ENCODE data around the gene POLRMT. TPM values are rescaled to one million over a fixed set of nuclear protein-coding genes. Genes with fewer than 3 reads are reported as not detected.

The POLRMT gene
- total RNA-seq, 1 experiment from 2014 or later = 104 TPM

DNA sequence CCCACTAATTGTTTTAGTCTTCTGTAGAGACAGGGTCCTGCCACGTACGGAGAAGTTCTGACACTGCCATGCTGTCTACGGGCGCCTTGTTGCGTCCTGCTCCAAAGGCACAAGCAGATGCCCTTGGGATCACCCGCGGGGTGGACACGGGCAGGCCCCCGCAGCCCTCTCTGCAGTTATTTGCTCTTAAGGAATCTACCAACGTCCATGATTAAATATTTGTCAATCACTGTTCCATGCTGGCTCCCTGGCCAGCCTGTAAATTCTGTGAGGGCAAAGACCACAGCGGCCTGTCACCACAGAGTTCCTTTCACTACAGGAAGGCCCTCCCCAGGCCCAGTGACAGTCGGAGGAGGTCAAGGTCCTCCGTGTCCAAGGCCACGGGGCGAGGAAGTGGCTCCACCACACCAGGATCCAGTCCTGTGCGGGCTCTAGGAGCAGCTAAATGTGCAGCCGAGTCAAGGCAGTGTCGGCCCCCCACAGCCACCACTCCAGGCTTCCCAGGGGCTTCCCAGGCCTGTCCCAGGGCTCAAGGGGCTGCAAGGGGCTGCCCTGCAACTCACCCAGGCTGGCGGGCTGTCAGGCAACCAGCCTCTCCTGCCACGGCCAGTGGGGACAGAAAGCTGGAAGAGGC is 27.6 kb upstream of the POLRMT start:
- H3K4ac ChIP-seq (ENCODE audit: low read depth, low read length) = no peak overlapping the region
- peaks cover 5% of the 10 kb centered on the region for H3K79me1 ChIP-seq (ENCODE audit: insufficient read depth, low read depth, low read length, poor library complexity, severe bottlenecking)
- no peak overlapping the region for H3K18ac ChIP-seq (ENCODE audit: insufficient read length, low read depth, low read length)
- no peak overlapping the region for H2BK15ac ChIP-seq (ENCODE audit: low read depth, low read length)
- no peaks in the 10 kb centered on the region for H3K9me3 ChIP-seq (ENCODE audit: control insufficient read depth, low read depth, low read length)
- no peak overlapping the region for H3K14ac ChIP-seq (ENCODE audit: insufficient read depth, low read length)
- H3K27ac ChIP-seq (ENCODE audit: insufficient read length, low read depth, low read length) = no peak overlapping the region
- H2BK20ac ChIP-seq (ENCODE audit: low read depth, low read length, poor library complexity, severe bottlenecking) = no peak overlapping the region
- peaks cover 0 to 4% (median 2%) of the 10 kb centered on the region in 3 experiments; a peak in 3 of 7 replicates for H3K36me3 Mint-ChIP-seq (ENCODE audit: insufficient read depth in 1 of 3, low read depth in 3 of 3)
- H3K27me3 Mint-ChIP-seq (ENCODE audit: low read depth) = peaks cover 9% of the 10 kb centered on the region
- no peaks in the 10 kb centered on the region; the same call in 1 of the 2 replicates for H3K4me1 ChIP-seq (ENCODE audit: insufficient read depth, low read length)
- WGBS (ENCODE audit: extremely low coverage, insufficient read length, low lambda C conversion rate) = no CpG with 5 or more reads among the region's 20 CpGs
- no peak overlapping the region for H2BK120ac ChIP-seq (ENCODE audit: low read depth, low read length, poor library complexity, severe bottlenecking)
- no peak overlapping the region for H2AK5ac ChIP-seq (ENCODE audit: insufficient read length, low read length)
- peaks cover 7% of the 10 kb centered on the region for H3K23me2 ChIP-seq (ENCODE audit: insufficient read length, low read depth, low read length, poor library complexity, severe bottlenecking)
- no peak for DNase-seq
- H3K56ac ChIP-seq (ENCODE audit: insufficient read length, low read depth, low read length) = no peak overlapping the region
- peaks cover 13 to 18% of the 10 kb centered on the region in 2 experiments for H3K4me1 Mint-ChIP-seq
- H3K79me2 ChIP-seq (ENCODE audit: insufficient read depth, low read length) = peaks cover 62% of the 10 kb centered on the region
- H2BK12ac ChIP-seq (ENCODE audit: insufficient read length, low read depth, low read length) = no peak overlapping the region
- no peak overlapping the region for H4K5ac ChIP-seq (ENCODE audit: insufficient read length, low read depth, low read length)
- no peak overlapping the region for H4K91ac ChIP-seq (ENCODE audit: insufficient read length, low read depth, low read length)
- H3K4me2 ChIP-seq (ENCODE audit: insufficient read depth, insufficient read length, low read length) = no peak overlapping the region
- TF ChIP-seq, protein P1, sequence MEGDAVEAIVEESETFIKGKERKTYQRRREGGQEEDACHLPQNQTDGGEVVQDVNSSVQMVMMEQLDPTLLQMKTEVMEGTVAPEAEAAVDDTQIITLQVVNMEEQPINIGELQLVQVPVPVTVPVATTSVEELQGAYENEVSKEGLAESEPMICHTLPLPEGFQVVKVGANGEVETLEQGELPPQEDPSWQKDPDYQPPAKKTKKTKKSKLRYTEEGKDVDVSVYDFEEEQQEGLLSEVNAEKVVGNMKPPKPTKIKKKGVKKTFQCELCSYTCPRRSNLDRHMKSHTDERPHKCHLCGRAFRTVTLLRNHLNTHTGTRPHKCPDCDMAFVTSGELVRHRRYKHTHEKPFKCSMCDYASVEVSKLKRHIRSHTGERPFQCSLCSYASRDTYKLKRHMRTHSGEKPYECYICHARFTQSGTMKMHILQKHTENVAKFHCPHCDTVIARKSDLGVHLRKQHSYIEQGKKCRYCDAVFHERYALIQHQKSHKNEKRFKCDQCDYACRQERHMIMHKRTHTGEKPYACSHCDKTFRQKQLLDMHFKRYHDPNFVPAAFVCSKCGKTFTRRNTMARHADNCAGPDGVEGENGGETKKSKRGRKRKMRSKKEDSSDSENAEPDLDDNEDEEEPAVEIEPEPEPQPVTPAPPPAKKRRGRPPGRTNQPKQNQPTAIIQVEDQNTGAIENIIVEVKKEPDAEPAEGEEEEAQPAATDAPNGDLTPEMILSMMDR (conservative IDR thresholded peaks at IDR 0.05) = no peak
- H3K23ac ChIP-seq (ENCODE audit: insufficient read length, low read depth, low read length) = no peak overlapping the region
- H3K27ac Mint-ChIP-seq = peak overlapping the region in 2 of 3 experiments; percentile 73 to 87; a peak in 4 of 7 replicates
- H3T11ph ChIP-seq (ENCODE audit: low read length) = no peak overlapping the region
- H4K8ac ChIP-seq (replicated peaks; ENCODE audit: insufficient read length, low read depth, low read length) = no peak overlapping the region
- no peak overlapping the region for H2BK5ac ChIP-seq (ENCODE audit: insufficient read length, low read length)
- H4K20me1 ChIP-seq (ENCODE audit: control insufficient read depth, insufficient read depth, insufficient read length) = peaks cover 8% of the 10 kb centered on the region
- no peaks in the 10 kb centered on the region for H3K27me3 ChIP-seq (ENCODE audit: insufficient read depth, low read length)
- no peak overlapping the region for H3K9ac ChIP-seq (ENCODE audit: extremely low read depth, insufficient read length, low read length)
- peaks cover 0 to 3% of the 10 kb centered on the region in 2 experiments; a peak in 3 of 5 replicates for H3K9me3 Mint-ChIP-seq
- no peak overlapping the region for H2AFZ ChIP-seq (ENCODE audit: low read length)
- peak overlapping the region; percentile 76 to 85 for H3K4me3 Mint-ChIP-seq
